OCI-LY3 (cell line): ENCODE data around the gene GCAT.

Experiments used
- EZH2phosphoT487 ChIP-seq: fragments of 200-600 bp; shearing (Covaris generic); IDR thresholded peaks from 2 replicates; pipeline ENCODE4 v1.6.1; 2018; ENCODE audit warnings: antibody characterized with exemption, mixed run types, low read depth
- TF ChIP-seq, protein P1 (sequence below): fragments of 200-600, 300-600 bp; sonication (generic); IDR thresholded peaks from 2 replicates; pipeline ENCODE4 v1.5.1; 2014; ENCODE audit warnings: antibody characterized with exemption, low read length, low read depth

DNA sequence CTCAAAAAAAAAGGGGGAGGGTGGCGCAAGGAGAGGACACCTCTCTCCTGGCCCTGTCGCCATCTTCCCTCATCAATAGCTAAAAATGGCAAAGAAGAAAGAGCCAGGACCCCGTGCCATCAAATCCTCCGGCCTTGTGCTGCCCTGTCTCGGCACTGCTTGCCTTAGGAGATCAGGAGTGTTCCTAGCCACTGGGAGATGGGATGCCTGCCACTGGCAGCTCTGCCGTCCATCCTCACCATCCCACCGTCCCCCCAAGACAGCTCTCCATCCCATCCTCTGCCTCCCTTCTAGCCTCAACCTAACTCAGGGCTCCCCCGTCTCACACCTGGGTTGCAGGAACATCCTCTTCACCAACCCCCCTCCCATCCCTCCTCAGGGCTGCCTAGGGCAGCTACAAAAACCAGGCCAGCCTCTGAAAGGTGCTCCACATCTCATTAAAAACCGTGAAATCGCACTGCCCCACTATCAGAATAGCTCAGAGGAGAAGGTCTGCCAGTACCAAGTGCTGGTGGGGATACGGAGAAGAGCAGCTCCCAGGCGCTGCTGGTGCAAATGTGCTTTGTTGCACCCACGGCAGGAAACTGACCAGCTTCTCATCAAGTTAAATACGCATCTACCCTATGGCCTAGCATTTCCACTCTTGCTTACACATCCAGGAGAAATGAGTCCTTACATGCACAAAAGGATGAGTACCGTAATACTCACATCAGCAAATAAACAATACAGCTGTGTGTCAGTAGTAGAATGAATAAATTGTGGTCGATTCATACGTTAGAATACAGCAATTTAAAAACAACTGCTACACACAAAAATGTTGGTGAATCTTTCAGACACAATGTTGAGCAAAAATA, 31.7 kb upstream of the GCAT start:
- no peak for TF ChIP-seq EZH2phosphoT487
- TF ChIP-seq, protein P1, sequence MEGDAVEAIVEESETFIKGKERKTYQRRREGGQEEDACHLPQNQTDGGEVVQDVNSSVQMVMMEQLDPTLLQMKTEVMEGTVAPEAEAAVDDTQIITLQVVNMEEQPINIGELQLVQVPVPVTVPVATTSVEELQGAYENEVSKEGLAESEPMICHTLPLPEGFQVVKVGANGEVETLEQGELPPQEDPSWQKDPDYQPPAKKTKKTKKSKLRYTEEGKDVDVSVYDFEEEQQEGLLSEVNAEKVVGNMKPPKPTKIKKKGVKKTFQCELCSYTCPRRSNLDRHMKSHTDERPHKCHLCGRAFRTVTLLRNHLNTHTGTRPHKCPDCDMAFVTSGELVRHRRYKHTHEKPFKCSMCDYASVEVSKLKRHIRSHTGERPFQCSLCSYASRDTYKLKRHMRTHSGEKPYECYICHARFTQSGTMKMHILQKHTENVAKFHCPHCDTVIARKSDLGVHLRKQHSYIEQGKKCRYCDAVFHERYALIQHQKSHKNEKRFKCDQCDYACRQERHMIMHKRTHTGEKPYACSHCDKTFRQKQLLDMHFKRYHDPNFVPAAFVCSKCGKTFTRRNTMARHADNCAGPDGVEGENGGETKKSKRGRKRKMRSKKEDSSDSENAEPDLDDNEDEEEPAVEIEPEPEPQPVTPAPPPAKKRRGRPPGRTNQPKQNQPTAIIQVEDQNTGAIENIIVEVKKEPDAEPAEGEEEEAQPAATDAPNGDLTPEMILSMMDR, result no peak
